Left renal pelvis (tissue), 4 donors: ENCODE data around the gene TMEM135. TPM values are rescaled to one million over a fixed set of nuclear protein-coding genes. Genes with fewer than 3 reads are reported as not detected.

Experiments
- DNase-seq, 4 donors: peaks; one replicate each; pipeline ENCODE4 v3.0.0-alpha.2; 2013; ENCODE audit warnings: low read depth in 4 of 4, low spot score in 3 of 4
- polyA plus RNA-seq, 4 donors: library from polyadenylated mRNA; unstranded; fragments of 120-200 nt; gene quantifications; one replicate each; pipeline ENCODE4 v1.2.1, GENCODE V29; 2013; ENCODE audit not compliant: insufficient read length in 4 of 4

TMEM135 gene
- polyA plus RNA-seq, 4 donors: 33.4 to 42.3 (median 35.7) TPM

GRCh38 chr11:87295237-87295636, 257.5 kb downstream of the TMEM135 start:
- no peak for DNase-seq

- DNase-seq: no peak
Observed at GRCh38 chr11:87296627-87297026, 258.9 kb downstream of the TMEM135 start.

- DNase-seq: no peak
Observed at GRCh38 chr11:87298155-87298554, 260.4 kb downstream of the TMEM135 start.

GRCh38 chr11:87299041-87299481, 261.3 kb downstream of the TMEM135 start:
- DNase-seq: no peak

- DNase-seq: no peak
Observed at GRCh38 chr11:87300640-87301380, 263.1 kb downstream of the TMEM135 start.

GRCh38 chr11:87301785-87302540, 264.2 kb downstream of the TMEM135 start:
- no peak for DNase-seq

- peak in 3 of 4 donors; percentile 48 to 60 (median 57) for DNase-seq
Observed at GRCh38 chr11:87304412-87304811, 266.7 kb downstream of the TMEM135 start.

GRCh38 chr11:87306262-87306851, 268.6 kb downstream of the TMEM135 start:
- no peak for DNase-seq

GRCh38 chr11:87307101-87307500, 269.4 kb downstream of the TMEM135 start:
- DNase-seq: no peak

- DNase-seq: no peak
Observed at GRCh38 chr11:87315229-87315628, 277.5 kb downstream of the TMEM135 start.

GRCh38 chr11:87316491-87316890, 278.8 kb downstream of the TMEM135 start:
- no peak for DNase-seq

GRCh38 chr11:87317441-87317840, 279.7 kb downstream of the TMEM135 start:
- DNase-seq: no peak

- DNase-seq: no peak
Observed at GRCh38 chr11:87320123-87320522, 282.4 kb downstream of the TMEM135 start.

- DNase-seq: no peak
Observed at GRCh38 chr11:87322568-87322967, 284.8 kb downstream of the TMEM135 start.

- no peak for DNase-seq
Observed at GRCh38 chr11:87323899-87324298, 286.2 kb downstream of the TMEM135 start.

- DNase-seq: no peak
Observed at GRCh38 chr11:87324817-87325489, 287.2 kb downstream of the TMEM135 start.

GRCh38 chr11:87325490-87325872, 287.7 kb downstream of the TMEM135 start:
- DNase-seq: no peak

GRCh38 chr11:87326594-87326993, 288.9 kb downstream of the TMEM135 start:
- DNase-seq: no peak

GRCh38 chr11:87329172-87329571, 291.4 kb downstream of the TMEM135 start:
- DNase-seq: no peak

GRCh38 chr11:87330187-87330601, 292.5 kb downstream of the TMEM135 start:
- no peak for DNase-seq

GRCh38 chr11:87331273-87331672, 293.5 kb downstream of the TMEM135 start:
- DNase-seq: no peak
